Keratinocyte (primary cell): ENCODE results near the gene MAOB.

Experiments used
- EZH2 ChIP-seq: IDR thresholded peaks from one replicate; pipeline ENCODE4 v1.6.1; 2012; ENCODE audit warnings: inconsistent platforms, mild to moderate bottlenecking, low read length, moderate library complexity
- TF ChIP-seq, protein P1 (sequence below), 3 experiments: IDR thresholded peaks in 1 of 3; conservative IDR thresholded peaks in 1 of 3; optimal IDR thresholded peaks in 1 of 3; 2 replicates in 2 of 3; 3 replicates in 1 of 3; pipeline versions ENCODE3 to v1.5.1; 2011; ENCODE audit warnings: low read length in 3 of 3, mild to moderate bottlenecking in 3 of 3, moderate library complexity in 2 of 3, control low read depth in 1 of 3, inconsistent platforms in 1 of 3; ENCODE audit not compliant: insufficient read depth in 2 of 3; ENCODE audit errors: extremely low read depth in 1 of 3

DNA sequence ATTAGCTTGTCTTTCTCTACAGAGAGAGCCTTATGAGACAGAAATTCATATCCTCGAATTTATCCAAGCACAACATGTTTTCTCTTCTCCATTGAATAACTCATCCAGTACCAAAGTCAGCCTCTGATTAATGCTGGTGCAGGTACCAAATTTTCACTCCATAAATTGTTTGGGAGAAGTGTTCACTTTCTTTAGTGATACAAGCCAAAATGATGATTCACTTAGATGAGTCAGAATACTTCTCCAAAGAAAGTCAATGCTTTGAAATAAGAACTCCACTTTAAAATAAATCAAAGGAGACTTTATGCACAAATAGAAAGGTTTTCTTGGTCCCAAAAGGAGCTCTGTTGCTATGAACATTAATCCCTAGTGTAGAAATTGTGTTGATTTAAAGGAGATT, 60.2 kb downstream of the MAOB start:
- TF ChIP-seq, protein P1, sequence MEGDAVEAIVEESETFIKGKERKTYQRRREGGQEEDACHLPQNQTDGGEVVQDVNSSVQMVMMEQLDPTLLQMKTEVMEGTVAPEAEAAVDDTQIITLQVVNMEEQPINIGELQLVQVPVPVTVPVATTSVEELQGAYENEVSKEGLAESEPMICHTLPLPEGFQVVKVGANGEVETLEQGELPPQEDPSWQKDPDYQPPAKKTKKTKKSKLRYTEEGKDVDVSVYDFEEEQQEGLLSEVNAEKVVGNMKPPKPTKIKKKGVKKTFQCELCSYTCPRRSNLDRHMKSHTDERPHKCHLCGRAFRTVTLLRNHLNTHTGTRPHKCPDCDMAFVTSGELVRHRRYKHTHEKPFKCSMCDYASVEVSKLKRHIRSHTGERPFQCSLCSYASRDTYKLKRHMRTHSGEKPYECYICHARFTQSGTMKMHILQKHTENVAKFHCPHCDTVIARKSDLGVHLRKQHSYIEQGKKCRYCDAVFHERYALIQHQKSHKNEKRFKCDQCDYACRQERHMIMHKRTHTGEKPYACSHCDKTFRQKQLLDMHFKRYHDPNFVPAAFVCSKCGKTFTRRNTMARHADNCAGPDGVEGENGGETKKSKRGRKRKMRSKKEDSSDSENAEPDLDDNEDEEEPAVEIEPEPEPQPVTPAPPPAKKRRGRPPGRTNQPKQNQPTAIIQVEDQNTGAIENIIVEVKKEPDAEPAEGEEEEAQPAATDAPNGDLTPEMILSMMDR (optimal IDR thresholded peaks at IDR 0.05 in 1 of 3, IDR thresholded peaks at IDR 0.05 in 1 of 3, conservative IDR thresholded peaks at IDR 0.05 in 1 of 3; ENCODE audit: extremely low read depth in 1 of 3, insufficient read depth in 2 of 3, low read length in 3 of 3), result no peak
- no peak for TF ChIP-seq EZH2
